Measurements from ENCODE around the gene TMCC2. TPM values are rescaled to one million over a fixed set of nuclear protein-coding genes. Genes with fewer than 3 reads are reported as not detected.

TMCC2 gene
- total RNA-seq, 1 donor from 2014 or later: 10.6 TPM

- no peaks in the 10 kb centered on the region for H3K9me3 Mint-ChIP-seq (ENCODE audit: unreplicated experiment)
- H3K4me1 Mint-ChIP-seq (ENCODE audit: low read depth, unreplicated experiment): peaks cover 13% of the 10 kb centered on the region
- Histone ChIP-seq H3K4me3 (ENCODE audit: insufficient read depth, low read depth, low read length) (peak overlapping the region; percentile 26), H3K27me3 (ENCODE audit: insufficient read depth, low read length) (no peaks in the 10 kb centered on the region), H3K36me3 (ENCODE audit: insufficient read depth, low read length) (no peaks in the 10 kb centered on the region), H4K20me1 (ENCODE audit: insufficient read depth, low read length) (no peaks in the 10 kb centered on the region), H3K79me2 (ENCODE audit: insufficient read depth, low read length) (no peaks in the 10 kb centered on the region), H2AFZ (ENCODE audit: low read depth, low read length) (peak overlapping the region; percentile 43), H3K4me1 (ENCODE audit: insufficient read depth, low read length) (peaks cover 9% of the 10 kb centered on the region), H3K4me2 (ENCODE audit: low read length) (peak overlapping the region; percentile 49), H3K9me3 (ENCODE audit: insufficient read depth, low read depth, low read length) (no peaks in the 10 kb centered on the region), H3K27ac (ENCODE audit: low read depth, low read length) (no peak overlapping the region), H3K9ac (ENCODE audit: low read length) (no peak overlapping the region)
- DNase-seq (ENCODE audit: low read depth) (peak; percentile 57), FAIRE-seq (no peak)
- H3K4me3 Mint-ChIP-seq (ENCODE audit: unreplicated experiment): no peak overlapping the region
- peaks cover 4% of the 10 kb centered on the region for H3K27me3 Mint-ChIP-seq (ENCODE audit: low read depth, unreplicated experiment)
- TF ChIP-seq CTCF (IDR thresholded peaks at IDR 0.05; ENCODE audit: insufficient read depth, low read depth, low read length) (no peak), EZH2 (IDR thresholded peaks at IDR 0.05; ENCODE audit: insufficient read depth, low read length) (no peak)
- H3K27ac Mint-ChIP-seq (ENCODE audit: unreplicated experiment): no peak overlapping the region
- peaks cover 6% of the 10 kb centered on the region for H3K36me3 Mint-ChIP-seq (ENCODE audit: low read depth, unreplicated experiment)
These were observed 21.3 kb downstream of the TMCC2 start for GRCh38 chr1:205248793-205249601.

GRCh38 chr1:205249651-205250050 lies 21.9 kb downstream of the TMCC2 start:
- H3K4me2 ChIP-seq (ENCODE audit: low read length): peak overlapping the region; percentile 49
- H2AFZ ChIP-seq (ENCODE audit: low read depth, low read length): peak overlapping the region; percentile 43
- H3K4me1 ChIP-seq (ENCODE audit: insufficient read depth, low read length): peaks cover 9% of the 10 kb centered on the region
- peaks cover 13% of the 10 kb centered on the region for H3K4me1 Mint-ChIP-seq (ENCODE audit: low read depth, unreplicated experiment)
- H3K27me3 ChIP-seq (ENCODE audit: insufficient read depth, low read length): no peaks in the 10 kb centered on the region
- H3K4me3 ChIP-seq (ENCODE audit: insufficient read depth, low read depth, low read length): peak overlapping the region; percentile 26
- no peaks in the 10 kb centered on the region for H3K79me2 ChIP-seq (ENCODE audit: insufficient read depth, low read length)
- H4K20me1 ChIP-seq (ENCODE audit: insufficient read depth, low read length): no peaks in the 10 kb centered on the region
- H3K9me3 ChIP-seq (ENCODE audit: insufficient read depth, low read depth, low read length): no peaks in the 10 kb centered on the region
- DNase-seq (ENCODE audit: low read depth) (no peak), FAIRE-seq (no peak)
- H3K27me3 Mint-ChIP-seq (ENCODE audit: low read depth, unreplicated experiment): peaks cover 8% of the 10 kb centered on the region
- no peaks in the 10 kb centered on the region for H3K36me3 ChIP-seq (ENCODE audit: insufficient read depth, low read length)
- H3K9me3 Mint-ChIP-seq (ENCODE audit: unreplicated experiment): no peaks in the 10 kb centered on the region
- peaks cover 6% of the 10 kb centered on the region for H3K36me3 Mint-ChIP-seq (ENCODE audit: low read depth, unreplicated experiment)
- TF ChIP-seq EZH2 (IDR thresholded peaks at IDR 0.05; ENCODE audit: insufficient read depth, low read length) (no peak), CTCF (IDR thresholded peaks at IDR 0.05; ENCODE audit: insufficient read depth, low read depth, low read length) (no peak)
- H3K27ac ChIP-seq (ENCODE audit: low read depth, low read length): no peak overlapping the region
- H3K27ac Mint-ChIP-seq (ENCODE audit: unreplicated experiment): no peak overlapping the region
- no peak overlapping the region for H3K9ac ChIP-seq (ENCODE audit: low read length)
- peak overlapping the region; percentile 34 for H3K4me3 Mint-ChIP-seq (ENCODE audit: unreplicated experiment)

GRCh38 chr1:205250699-205251098 lies 23.0 kb downstream of the TMCC2 start:
- H3K4me1 Mint-ChIP-seq (ENCODE audit: low read depth, unreplicated experiment): peaks cover 13% of the 10 kb centered on the region
- H3K4me3 Mint-ChIP-seq (ENCODE audit: unreplicated experiment): no peak overlapping the region
- no peaks in the 10 kb centered on the region for H3K36me3 ChIP-seq (ENCODE audit: insufficient read depth, low read length)
- TF ChIP-seq EZH2 (IDR thresholded peaks at IDR 0.05; ENCODE audit: insufficient read depth, low read length) (no peak), CTCF (IDR thresholded peaks at IDR 0.05; ENCODE audit: insufficient read depth, low read depth, low read length) (no peak)
- H3K4me3 ChIP-seq (ENCODE audit: insufficient read depth, low read depth, low read length): no peak overlapping the region
- H3K9ac ChIP-seq (ENCODE audit: low read length): no peak overlapping the region
- H3K27me3 Mint-ChIP-seq (ENCODE audit: low read depth, unreplicated experiment): peaks cover 8% of the 10 kb centered on the region
- no peak overlapping the region for H3K4me2 ChIP-seq (ENCODE audit: low read length)
- no peak overlapping the region for H3K27ac Mint-ChIP-seq (ENCODE audit: unreplicated experiment)
- H4K20me1 ChIP-seq (ENCODE audit: insufficient read depth, low read length): no peaks in the 10 kb centered on the region
- peaks cover 7% of the 10 kb centered on the region for H3K36me3 Mint-ChIP-seq (ENCODE audit: low read depth, unreplicated experiment)
- DNase-seq (ENCODE audit: low read depth) (no peak), FAIRE-seq (no peak)
- H3K27ac ChIP-seq (ENCODE audit: low read depth, low read length): no peak overlapping the region
- H3K9me3 ChIP-seq (ENCODE audit: insufficient read depth, low read depth, low read length): no peaks in the 10 kb centered on the region
- H3K4me1 ChIP-seq (ENCODE audit: insufficient read depth, low read length): peaks cover 9% of the 10 kb centered on the region
- H3K9me3 Mint-ChIP-seq (ENCODE audit: unreplicated experiment): no peaks in the 10 kb centered on the region
- H3K79me2 ChIP-seq (ENCODE audit: insufficient read depth, low read length): no peaks in the 10 kb centered on the region
- no peak overlapping the region for H2AFZ ChIP-seq (ENCODE audit: low read depth, low read length)
- H3K27me3 ChIP-seq (ENCODE audit: insufficient read depth, low read length): no peaks in the 10 kb centered on the region

Data from astrocyte (in vitro differentiated cells and primary cell).